BJ (cell line): ENCODE results near the gene KPNA4. TPM values are rescaled to one million over a fixed set of nuclear protein-coding genes. Genes with fewer than 3 reads are reported as not detected.

ENCODE experiments used
- CTCF ChIA-PET: fragments of 350-600 bp; formaldehyde crosslinking; extraction: SDS; loops from one replicate; lab custom pipeline; 2021; ENCODE audit warnings: antibody characterized with exemption, inconsistent platforms; lab: Yijun Ruan, JAX
- POLR2A ChIA-PET: fragments of 300-600 bp; sonication (Branson Sonifier 250); formaldehyde crosslinking; extraction: SDS; loops from one replicate; lab custom pipeline; 2021; ENCODE audit warnings: antibody characterized with exemption; lab: Charles Lee
- DNase-seq: peaks from one replicate; pipeline ENCODE4 v3.0.0-alpha.2; 2011; ENCODE audit warnings: low read depth
- H3K27me3 ChIP-seq: 2 replicates; pipeline ENCODE4 v1.6.0; 2011; ENCODE audit warnings: low read length; ENCODE audit not compliant: control insufficient read depth, insufficient read depth
- H3K36me3 ChIP-seq: 2 replicates; pipeline ENCODE4 v1.5.1; 2011; ENCODE audit warnings: low read length; ENCODE audit not compliant: control insufficient read depth, insufficient read depth
- H3K4me3 ChIP-seq: 2 replicates; pipeline ENCODE4 v1.5.1; 2011; ENCODE audit warnings: low read depth, mild to moderate bottlenecking, control low read depth, low read length
- polyA plus RNA-seq: library from polyadenylated mRNA; depleted of rRNA; stranded (reverse); fragments of >200 nt; gene quantifications from 2 replicates; pipeline ENCODE4 v1.2.3, GENCODE V29; 2011
- TF ChIP-seq, protein P1 (sequence below): IDR thresholded peaks from 2 replicates; pipeline ENCODE4 v1.5.1; 2011; ENCODE audit warnings: low read depth, mild to moderate bottlenecking, control low read depth, inconsistent platforms, low read length, moderate library complexity; ENCODE audit not compliant: insufficient read depth

KPNA4 gene
- polyA plus RNA-seq, 1 experiment, result 9.8 TPM

GRCh38 chr3:160598865-160599264 lies 33.5 kb upstream of the KPNA4 start:
- CTCF ChIA-PET, result interaction anchor here (0.9 to 1.5 kb wide), 2 partner anchors 23 to 75 kb away, joined by 3 to 4 read pairs; no protein-coding TSS in a partner anchor
- 0 out of 2 replicates have a peak, but pooled peaks cover 1% of the 10 kb centered on the region for H3K27me3 ChIP-seq
- TF ChIP-seq, protein P1, sequence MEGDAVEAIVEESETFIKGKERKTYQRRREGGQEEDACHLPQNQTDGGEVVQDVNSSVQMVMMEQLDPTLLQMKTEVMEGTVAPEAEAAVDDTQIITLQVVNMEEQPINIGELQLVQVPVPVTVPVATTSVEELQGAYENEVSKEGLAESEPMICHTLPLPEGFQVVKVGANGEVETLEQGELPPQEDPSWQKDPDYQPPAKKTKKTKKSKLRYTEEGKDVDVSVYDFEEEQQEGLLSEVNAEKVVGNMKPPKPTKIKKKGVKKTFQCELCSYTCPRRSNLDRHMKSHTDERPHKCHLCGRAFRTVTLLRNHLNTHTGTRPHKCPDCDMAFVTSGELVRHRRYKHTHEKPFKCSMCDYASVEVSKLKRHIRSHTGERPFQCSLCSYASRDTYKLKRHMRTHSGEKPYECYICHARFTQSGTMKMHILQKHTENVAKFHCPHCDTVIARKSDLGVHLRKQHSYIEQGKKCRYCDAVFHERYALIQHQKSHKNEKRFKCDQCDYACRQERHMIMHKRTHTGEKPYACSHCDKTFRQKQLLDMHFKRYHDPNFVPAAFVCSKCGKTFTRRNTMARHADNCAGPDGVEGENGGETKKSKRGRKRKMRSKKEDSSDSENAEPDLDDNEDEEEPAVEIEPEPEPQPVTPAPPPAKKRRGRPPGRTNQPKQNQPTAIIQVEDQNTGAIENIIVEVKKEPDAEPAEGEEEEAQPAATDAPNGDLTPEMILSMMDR, result no peak
- POLR2A ChIA-PET, result no interaction called here
- no peak for DNase-seq
- no peak overlapping the region for H3K4me3 ChIP-seq
- H3K36me3 ChIP-seq, result no peaks in the 10 kb centered on the region

DNA sequence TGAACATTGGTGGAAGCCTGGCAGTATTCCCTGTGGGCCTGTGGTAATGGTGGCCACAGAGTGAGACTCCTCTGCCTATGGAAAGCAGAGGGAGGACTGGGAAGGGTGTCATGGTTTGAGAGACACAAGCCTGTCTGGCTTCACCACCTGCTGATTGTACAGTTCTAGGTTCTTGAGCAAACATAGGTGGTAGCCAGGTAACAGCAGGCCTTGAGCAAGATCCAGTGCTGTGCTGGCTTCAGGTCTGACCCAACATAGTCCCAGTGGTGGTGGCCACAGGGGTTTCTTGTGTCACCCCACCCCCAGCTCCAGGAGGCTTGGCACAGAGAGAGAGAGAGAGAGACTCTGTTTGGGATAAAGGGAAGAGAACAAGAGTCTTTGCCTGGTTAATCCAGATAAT lies 22.7 kb upstream of the KPNA4 start:
- H3K36me3 ChIP-seq, result no peaks in the 10 kb centered on the region

GRCh38 chr3:160587105-160587504 lies 21.7 kb upstream of the KPNA4 start:
- Histone ChIP-seq H3K27me3 (no peaks in the 10 kb centered on the region), H3K4me3 (no peak overlapping the region), H3K36me3 (no peaks in the 10 kb centered on the region)
- TF ChIP-seq, protein P1, result no peak
- DNase-seq, result no peak
- POLR2A ChIA-PET, result no interaction called here
- CTCF ChIA-PET, result no interaction called here

More for the DNA sequence above, 22.7 kb upstream of the KPNA4 start:
- TF ChIP-seq, protein P1, result no peak
- Histone ChIP-seq H3K27me3 (no peaks in the 10 kb centered on the region), H3K4me3 (no peak overlapping the region)
- ChIA-PET CTCF (no interaction called here), POLR2A (no interaction called here)
- DNase-seq, result no peak

DNA sequence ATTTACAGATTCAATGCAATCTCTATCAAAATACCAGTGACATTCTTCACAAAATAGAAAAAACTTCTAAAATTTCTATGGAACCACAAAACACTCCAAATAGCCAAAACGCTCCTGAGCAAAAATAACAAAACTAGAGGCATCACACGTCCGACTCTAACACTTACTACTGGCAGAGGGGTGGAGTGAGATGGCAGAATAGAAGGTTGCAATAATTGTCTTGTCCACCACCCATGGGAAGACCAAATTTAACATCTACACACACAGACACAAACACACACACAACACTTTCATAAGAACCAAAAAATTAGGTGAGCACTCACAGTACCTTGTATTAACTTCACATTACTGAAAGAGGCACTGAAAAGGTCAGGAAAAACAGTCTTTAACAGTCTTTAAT lies 21.3 kb upstream of the KPNA4 start:
- TF ChIP-seq, protein P1, result no peak
- DNase-seq, result no peak
- CTCF ChIA-PET, result no interaction called here
- POLR2A ChIA-PET, result no interaction called here
- Histone ChIP-seq H3K4me3 (no peak overlapping the region), H3K36me3 (no peaks in the 10 kb centered on the region), H3K27me3 (no peaks in the 10 kb centered on the region)

DNA sequence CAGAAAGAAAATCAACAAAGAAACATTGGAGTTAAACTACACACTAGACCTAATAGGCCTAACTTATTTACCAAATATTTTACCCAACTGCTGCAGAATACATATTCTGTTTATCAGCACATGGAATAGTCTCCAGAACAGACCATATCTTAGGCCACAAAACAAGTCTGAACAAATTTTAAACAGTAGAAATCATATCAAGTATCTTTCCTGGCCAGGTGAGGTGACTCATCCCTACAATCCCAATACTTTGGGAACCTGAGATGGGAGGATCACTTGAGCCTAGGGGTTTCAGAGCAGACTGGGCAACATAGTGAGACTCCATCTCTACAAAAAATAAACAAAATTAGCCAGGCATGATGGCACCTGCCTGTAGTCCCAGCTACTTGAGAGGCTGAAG lies 18.1 kb upstream of the KPNA4 start:
- peaks cover 2% of the 10 kb centered on the region; the same call in 1 of the 2 replicates for H3K27me3 ChIP-seq
- no peak for DNase-seq
- ChIA-PET CTCF (no interaction called here), POLR2A (no interaction called here)
- H3K36me3 ChIP-seq, result no peaks in the 10 kb centered on the region
- TF ChIP-seq, protein P1, result no peak
- no peak overlapping the region for H3K4me3 ChIP-seq
